HG03432 (cell line): ENCODE data around the gene DUOX2.
"Not testable (repeated sequence)": the region's sequence is repeated elsewhere in the genome, so short reads cannot be mapped to it uniquely, and the experiment has no call there.

Experiments used
- ATAC-seq: cut with Tn5 transposase; IDR thresholded peaks from one replicate; pipeline ENCODE4 v1.9.1; 2021; ENCODE audit warnings: mild to moderate bottlenecking, moderate library complexity; ENCODE audit not compliant: unreplicated experiment

Gene DUOX2

GRCh38 chr15:45102226-45102625 lies 11.7 kb downstream of the DUOX2 start:
- no peak for ATAC-seq

- ATAC-seq, result no peak
Observed at GRCh38 chr15:45101749-45102148, 12.2 kb downstream of the DUOX2 start.

GRCh38 chr15:45100884-45101625 lies 12.9 kb downstream of the DUOX2 start:
- ATAC-seq, result no peak

- ATAC-seq, result no peak
Observed at GRCh38 chr15:45099549-45100165, 14.3 kb downstream of the DUOX2 start.

GRCh38 chr15:45097466-45097865 lies 16.5 kb downstream of the DUOX2 start:
- no peak for ATAC-seq

GRCh38 chr15:45095661-45096060 lies 18.3 kb downstream of the DUOX2 start:
- no peak for ATAC-seq

GRCh38 chr15:45094358-45094730 lies 19.6 kb downstream of the DUOX2 start:
- ATAC-seq, result no peak

- no peak for ATAC-seq
Observed at GRCh38 chr15:45093622-45094357, 20.2 kb downstream of the DUOX2 start.

- ATAC-seq, result no peak
Observed at GRCh38 chr15:45093013-45093412, 21.0 kb downstream of the DUOX2 start.

- ATAC-seq, result no peak
Observed at GRCh38 chr15:45091576-45091975, 22.4 kb downstream of the DUOX2 start.

- no peak for ATAC-seq
Observed at GRCh38 chr15:45091161-45091560, 22.8 kb downstream of the DUOX2 start.

GRCh38 chr15:45089712-45090373 lies 24.1 kb downstream of the DUOX2 start:
- ATAC-seq, result no peak

GRCh38 chr15:45088801-45089711 lies 24.9 kb downstream of the DUOX2 start:
- ATAC-seq, result no peak

- ATAC-seq, result no peak
Observed at GRCh38 chr15:45087513-45087912, 26.5 kb downstream of the DUOX2 start.

GRCh38 chr15:45084163-45084562 lies 29.8 kb downstream of the DUOX2 start:
- ATAC-seq, result no peak

- no peak for ATAC-seq
Observed at GRCh38 chr15:45083223-45083622, 30.7 kb downstream of the DUOX2 start.

GRCh38 chr15:45082412-45082811 lies 31.6 kb downstream of the DUOX2 start:
- ATAC-seq, result not testable (repeated sequence)

- not testable (repeated sequence) for ATAC-seq
Observed at GRCh38 chr15:45080593-45080992, 33.4 kb downstream of the DUOX2 start.

GRCh38 chr15:45079628-45080246 lies 34.2 kb downstream of the DUOX2 start:
- not testable (repeated sequence) for ATAC-seq

- ATAC-seq, result not testable (repeated sequence)
Observed at GRCh38 chr15:45079201-45079600, 34.8 kb downstream of the DUOX2 start.
